PC-9 (cell line): ENCODE results near the gene NFIA. TPM values are rescaled to one million over a fixed set of nuclear protein-coding genes. Genes with fewer than 3 reads are reported as not detected.

Experiments
- BruUV-seq: library from RNA; stranded (reverse); fragments of 400-500 nt; replicated peaks from 2 replicates; lab custom pipeline; 2021; lab: Mats Ljungman, UMichigan
- CTCF ChIA-PET: fragments of 300-600 bp; sonication (Branson Sonifier 250); formaldehyde crosslinking; loops from one replicate; lab custom pipeline; 2022; ENCODE audit warnings: antibody characterized with exemption; lab: Charles Lee
- POLR2A ChIA-PET: fragments of 300-600 bp; sonication (Branson Sonifier 250); formaldehyde crosslinking; loops from one replicate; lab custom pipeline; 2022; ENCODE audit warnings: antibody characterized with exemption; ENCODE audit not compliant: unreplicated experiment; lab: Charles Lee
- DNase-seq, 2 experiments: peaks; one replicate each; pipeline versions ENCODE4 v3.0.0 to v3.0.0-alpha.2; 2015 to 2022; ENCODE audit warnings: mixed read lengths in 1 of 2
- H2AFZ ChIP-seq: fragments of 200-600 bp; sonication (generic); 2 replicates; pipeline ENCODE4 v1.8.1; 2017; ENCODE audit warnings: antibody characterized with exemption
- H3F3A ChIP-seq: fragments of 200-600 bp; sonication (generic); 2 replicates; pipeline ENCODE4 v1.8.1; 2017; ENCODE audit warnings: antibody characterized with exemption, mild to moderate bottlenecking, low read depth; ENCODE audit not compliant: insufficient read depth
- H3K27ac ChIP-seq: fragments of 200-600 bp; sonication (generic); 2 replicates; pipeline ENCODE4 v1.6.1; 2016; ENCODE audit warnings: mixed run types
- H3K27me3 ChIP-seq: fragments of 200-600 bp; sonication (generic); 2 replicates; pipeline ENCODE4 v1.6.1; 2016; ENCODE audit warnings: low read depth, mixed run types; ENCODE audit not compliant: insufficient read depth
- H3K36me3 ChIP-seq: fragments of 200-600 bp; sonication (generic); 2 replicates; pipeline ENCODE4 v1.6.1; 2016; ENCODE audit warnings: low read depth, mixed run types
- H3K4me1 ChIP-seq: fragments of 200-600 bp; sonication (generic); replicated peaks from 2 replicates; pipeline ENCODE4 v1.6.1; 2016; ENCODE audit warnings: mixed run types; ENCODE audit not compliant: insufficient read depth
- H3K4me2 ChIP-seq: fragments of 200-600 bp; sonication (generic); 2 replicates; pipeline ENCODE4 v1.6.1; 2017; ENCODE audit warnings: mixed run types
- H3K4me3 ChIP-seq: fragments of 200-600 bp; sonication (generic); 2 replicates; pipeline ENCODE4 v1.6.1; 2016; ENCODE audit warnings: mixed run types
- H3K79me2 ChIP-seq: fragments of 200-600 bp; sonication (generic); 2 replicates; pipeline ENCODE4 v1.6.1; 2017; ENCODE audit warnings: low read depth, mixed run types
- H3K9me2 ChIP-seq: fragments of 200-600 bp; sonication (generic); 2 replicates; pipeline ENCODE4 v1.8.1; 2017; ENCODE audit warnings: mild to moderate bottlenecking; ENCODE audit not compliant: insufficient read depth
- H3K9me3 ChIP-seq: fragments of 200-600 bp; sonication (generic); 2 replicates; pipeline ENCODE4 v1.8.1; 2016; ENCODE audit warnings: low read depth; ENCODE audit not compliant: insufficient read depth
- H4K20me1 ChIP-seq: fragments of 200-600 bp; sonication (generic); 2 replicates; pipeline ENCODE4 v1.8.1; 2017; ENCODE audit not compliant: insufficient read depth
- EZH2 ChIP-seq: fragments of 200-600 bp; sonication (generic); IDR thresholded peaks from 2 replicates; pipeline ENCODE4 v1.8.0; 2017; ENCODE audit warnings: antibody characterized with exemption, low read depth
- intact Hi-C: fragments of 100-400 bp; cut with micrococcal nuclease; formaldehyde crosslinking; loops from one replicate; pipeline ENCODE4 v1.10.0; 2022; ENCODE audit not compliant: unreplicated experiment
- total RNA-seq: library from RNA; stranded (reverse); gene quantifications from 2 replicates; pipeline ENCODE4 v1.2.3, GENCODE V29; 2021
- TF ChIP-seq, protein P1 (sequence below): fragments of 200-600 bp; sonication (generic); conservative IDR thresholded peaks from 2 replicates; pipeline ENCODE4 v1.6.1; 2017; ENCODE audit warnings: mixed run types, antibody characterized with exemption, mild to moderate bottlenecking, moderate library complexity

NFIA gene
- total RNA-seq, 1 experiment from 2014 or later, result 26.7 TPM

GRCh38 chr1:61299463-61299862, 217.1 kb downstream of the NFIA start:
- Histone ChIP-seq H3K36me3 (0 out of 2 replicates have a peak, but pooled peaks cover 7% of the 10 kb centered on the region), H3K4me3 (no peak overlapping the region), H4K20me1 (no peaks in the 10 kb centered on the region), H3K9me2 (no peaks in the 10 kb centered on the region), H3K79me2 (no peaks in the 10 kb centered on the region), H3F3A (no peaks in the 10 kb centered on the region), H3K27me3 (no peaks in the 10 kb centered on the region), H2AFZ (peak overlapping the region; percentile 49; the same call in 1 of the 2 replicates), H3K27ac (peak overlapping the region; percentile 58), H3K9me3 (peaks cover 7% of the 10 kb centered on the region), H3K4me1 (peaks cover 18% of the 10 kb centered on the region), H3K4me2 (peak overlapping the region; percentile 46)
- POLR2A ChIA-PET, result no interaction called here
- TF ChIP-seq, protein P1, sequence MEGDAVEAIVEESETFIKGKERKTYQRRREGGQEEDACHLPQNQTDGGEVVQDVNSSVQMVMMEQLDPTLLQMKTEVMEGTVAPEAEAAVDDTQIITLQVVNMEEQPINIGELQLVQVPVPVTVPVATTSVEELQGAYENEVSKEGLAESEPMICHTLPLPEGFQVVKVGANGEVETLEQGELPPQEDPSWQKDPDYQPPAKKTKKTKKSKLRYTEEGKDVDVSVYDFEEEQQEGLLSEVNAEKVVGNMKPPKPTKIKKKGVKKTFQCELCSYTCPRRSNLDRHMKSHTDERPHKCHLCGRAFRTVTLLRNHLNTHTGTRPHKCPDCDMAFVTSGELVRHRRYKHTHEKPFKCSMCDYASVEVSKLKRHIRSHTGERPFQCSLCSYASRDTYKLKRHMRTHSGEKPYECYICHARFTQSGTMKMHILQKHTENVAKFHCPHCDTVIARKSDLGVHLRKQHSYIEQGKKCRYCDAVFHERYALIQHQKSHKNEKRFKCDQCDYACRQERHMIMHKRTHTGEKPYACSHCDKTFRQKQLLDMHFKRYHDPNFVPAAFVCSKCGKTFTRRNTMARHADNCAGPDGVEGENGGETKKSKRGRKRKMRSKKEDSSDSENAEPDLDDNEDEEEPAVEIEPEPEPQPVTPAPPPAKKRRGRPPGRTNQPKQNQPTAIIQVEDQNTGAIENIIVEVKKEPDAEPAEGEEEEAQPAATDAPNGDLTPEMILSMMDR, result no peak
- TF ChIP-seq EZH2, result no peak
- DNase-seq, result peak in 1 of 2 experiments; percentile 71
- BruUV-seq, result no TSS peak
- CTCF ChIA-PET, result no interaction called here
- intact Hi-C loops, result loop anchor here (10.0 kb wide), 1 partner anchor 1785 kb away; no protein-coding TSS in a partner anchor

DNA sequence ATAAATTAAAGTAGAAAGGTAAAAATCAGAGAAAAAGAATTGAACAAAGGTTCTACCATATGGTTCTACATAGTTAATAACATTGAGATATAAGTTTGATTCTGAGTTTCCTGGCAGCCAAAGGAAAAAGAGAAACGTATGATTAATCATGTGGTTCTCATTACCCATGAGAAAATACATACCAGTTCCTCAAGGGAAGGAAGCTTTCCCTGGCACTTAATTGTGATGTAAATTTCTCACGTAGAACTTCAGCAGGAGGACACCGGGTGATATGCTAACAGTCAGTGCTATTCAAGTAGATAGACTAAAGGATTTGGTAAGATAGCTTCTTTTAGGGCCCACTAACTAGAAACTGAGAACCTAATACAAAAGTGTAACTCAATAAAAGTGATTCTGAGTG, 218.5 kb downstream of the NFIA start:
- ChIA-PET POLR2A (interaction anchor here (0.6 kb wide), 1 partner anchor 302 kb away, joined by 3 read pairs; no protein-coding TSS in a partner anchor), CTCF (no interaction called here)
- Histone ChIP-seq H3K4me1 (peaks cover 18% of the 10 kb centered on the region), H3K27ac (no peak overlapping the region), H4K20me1 (no peaks in the 10 kb centered on the region), H3K27me3 (no peaks in the 10 kb centered on the region), H3K36me3 (0 out of 2 replicates have a peak, but pooled peaks cover 7% of the 10 kb centered on the region), H3K9me2 (no peaks in the 10 kb centered on the region), H3F3A (no peaks in the 10 kb centered on the region), H3K4me3 (no peak overlapping the region), H3K9me3 (peaks cover 7% of the 10 kb centered on the region), H3K79me2 (no peaks in the 10 kb centered on the region), H3K4me2 (no peak overlapping the region), H2AFZ (no peak overlapping the region)
- no peak for TF ChIP-seq EZH2
- TF ChIP-seq, protein P1, result no peak
- BruUV-seq, result no TSS peak
- intact Hi-C loops, result no loop called here
- DNase-seq, result no peak

DNA sequence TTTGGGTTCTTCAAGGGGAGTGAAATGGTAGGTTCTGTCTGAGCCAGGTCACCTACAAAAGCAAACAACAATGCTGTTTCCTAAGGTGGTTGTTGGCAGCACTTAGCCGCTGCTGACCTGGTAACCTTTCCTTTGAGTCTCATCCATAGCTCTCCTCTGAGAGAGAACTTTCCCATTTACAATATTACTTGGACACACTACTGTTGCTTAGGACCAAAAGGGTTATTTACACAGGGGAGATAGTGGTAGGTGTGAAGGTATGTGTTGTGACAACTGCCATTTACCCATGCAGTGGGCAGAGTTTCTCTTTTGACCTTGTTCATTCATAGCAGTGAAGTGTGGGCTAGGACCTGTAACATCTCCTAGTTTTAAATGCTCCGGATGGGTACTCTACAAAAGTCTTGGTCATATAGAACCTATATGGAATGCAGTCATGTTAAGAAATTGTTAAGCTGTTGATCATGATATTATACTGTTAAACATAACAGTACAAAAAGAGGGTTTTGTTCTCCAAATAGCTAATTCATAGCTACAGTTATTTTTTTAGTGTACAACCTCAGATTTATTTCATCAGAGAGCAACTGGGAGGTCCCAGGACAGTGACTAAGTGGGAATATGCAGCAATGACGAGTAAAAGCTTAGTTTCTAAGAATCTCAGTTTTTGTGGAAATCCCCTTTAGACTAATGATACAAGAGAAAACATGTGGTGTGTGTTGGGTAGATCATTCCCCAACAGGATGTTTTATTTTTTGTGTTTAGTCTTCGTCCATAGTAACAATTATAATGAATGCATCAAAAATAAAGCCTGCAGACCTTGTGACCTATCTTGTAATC, 219.7 kb downstream of the NFIA start:
- no peak overlapping the region for H2AFZ ChIP-seq
- H3K9me2 ChIP-seq, result no peaks in the 10 kb centered on the region
- no peaks in the 10 kb centered on the region for H3K79me2 ChIP-seq
- H3K36me3 ChIP-seq, result 0 out of 2 replicates have a peak, but pooled peaks cover 7% of the 10 kb centered on the region
- no peak for DNase-seq
- H4K20me1 ChIP-seq, result no peaks in the 10 kb centered on the region
- no peak for TF ChIP-seq EZH2
- TF ChIP-seq, protein P1, result no peak
- H3K4me2 ChIP-seq, result no peak overlapping the region
- H3K27ac ChIP-seq, result no peak overlapping the region
- no peaks in the 10 kb centered on the region for H3K27me3 ChIP-seq
- no peak overlapping the region for H3K4me3 ChIP-seq
- CTCF ChIA-PET, result no interaction called here
- intact Hi-C loops, result no loop called here
- POLR2A ChIA-PET, result interaction anchor here (0.5 kb wide), 1 partner anchor 845 kb away, joined by 14 read pairs; no protein-coding TSS in a partner anchor
- H3K9me3 ChIP-seq, result peaks cover 7% of the 10 kb centered on the region
- no TSS peak for BruUV-seq
- H3F3A ChIP-seq, result no peaks in the 10 kb centered on the region
- peaks cover 18% of the 10 kb centered on the region for H3K4me1 ChIP-seq
